ENCODE data around the gene RPN2. TPM values are rescaled to one million over a fixed set of nuclear protein-coding genes. Genes with fewer than 3 reads are reported as not detected.

The RPN2 gene
- total RNA-seq, 1 donor from 2014 or later, result 185 TPM

DNA sequence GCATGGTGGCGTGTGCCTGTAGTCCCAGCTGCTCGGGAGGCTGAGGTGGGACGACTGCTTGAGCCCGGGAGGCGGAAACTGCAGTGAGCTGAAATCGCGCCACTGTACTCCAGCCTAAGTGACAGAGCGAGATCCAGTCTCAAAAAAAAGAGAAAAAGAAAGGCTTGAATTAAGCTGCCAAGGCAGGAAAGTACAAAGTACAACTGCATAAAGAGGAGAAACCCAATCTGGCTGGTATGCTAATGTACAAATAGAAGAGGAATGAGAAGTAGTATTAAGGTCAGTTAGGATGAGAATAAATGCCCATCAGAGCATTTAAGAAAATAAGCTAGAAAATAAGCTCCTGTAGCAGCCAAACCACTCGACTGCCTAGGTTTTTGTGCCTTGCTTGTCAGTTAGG, 23.1 kb upstream of the RPN2 start:
- intact Hi-C loops (cut with DNase I), result no loop called here
- ATAC-seq (no peak), DNase-seq (no peak)
- Histone ChIP-seq H3K36me3 (no peaks in the 10 kb centered on the region), H3K9me3 (no peaks in the 10 kb centered on the region), H3K4me3 (no peak overlapping the region), H3K27ac (no peak overlapping the region), H3K27me3 (no peaks in the 10 kb centered on the region), H3K4me1 (no peaks in the 10 kb centered on the region)
- no peak for TF ChIP-seq CTCF (IDR thresholded peaks at IDR 0.05)

DNA sequence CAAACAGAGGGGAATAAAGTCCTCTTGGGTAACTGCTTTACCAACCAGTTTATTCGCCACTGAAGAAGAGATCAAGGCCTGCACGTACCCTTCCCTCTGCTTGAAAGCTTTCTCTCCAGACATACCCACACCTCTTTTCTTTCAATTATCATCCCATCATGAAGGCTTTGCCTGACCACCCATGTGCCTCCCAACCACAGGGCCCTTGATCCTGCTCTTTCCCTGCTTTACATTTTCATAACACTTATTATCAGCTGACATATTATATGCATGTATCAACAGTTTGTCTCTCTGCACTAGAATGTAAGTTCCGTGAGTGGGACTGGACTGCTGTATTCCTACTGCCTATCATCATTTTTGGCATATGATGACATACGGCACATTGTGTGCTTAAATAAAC, 20.9 kb upstream of the RPN2 start:
- intact Hi-C loops (cut with DNase I), result no loop called here
- no peak for TF ChIP-seq CTCF (IDR thresholded peaks at IDR 0.05)
- Histone ChIP-seq H3K4me3 (no peak overlapping the region), H3K36me3 (no peaks in the 10 kb centered on the region), H3K9me3 (no peaks in the 10 kb centered on the region), H3K4me1 (no peaks in the 10 kb centered on the region), H3K27ac (no peak overlapping the region), H3K27me3 (no peaks in the 10 kb centered on the region)
- DNase-seq, result no peak
- ATAC-seq, result no peak

DNA sequence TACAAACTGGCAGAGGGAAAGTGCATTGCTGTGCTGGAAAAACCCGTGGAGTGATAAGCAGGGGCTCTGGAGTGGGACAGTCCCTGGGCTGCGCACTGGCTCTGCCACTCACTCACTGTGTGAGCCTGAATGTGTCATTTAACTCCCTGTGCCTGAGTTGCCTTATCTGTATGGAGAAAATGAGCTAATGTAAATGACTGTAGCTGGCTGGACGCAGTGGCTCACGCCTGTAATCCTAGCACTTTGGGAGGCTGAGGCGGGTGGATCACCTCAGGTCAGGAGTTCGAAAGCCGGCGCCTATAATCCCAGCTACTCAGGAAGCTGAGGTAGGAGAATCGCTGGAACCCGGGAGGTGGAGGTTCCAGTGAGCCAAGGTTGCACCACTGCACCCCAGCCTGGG, 18.4 kb upstream of the RPN2 start:
- Histone ChIP-seq H3K9me3 (no peaks in the 10 kb centered on the region), H3K36me3 (no peaks in the 10 kb centered on the region), H3K4me1 (no peaks in the 10 kb centered on the region), H3K27me3 (no peaks in the 10 kb centered on the region), H3K27ac (no peak overlapping the region), H3K4me3 (no peak overlapping the region)
- ATAC-seq, result no peak
- TF ChIP-seq CTCF (IDR thresholded peaks at IDR 0.05), result no peak
- intact Hi-C loops (cut with DNase I), result no loop called here
- no peak for DNase-seq

GRCh38 chr20:37161830-37162549, 17.1 kb upstream of the RPN2 start:
- Histone ChIP-seq H3K4me3 (no peak overlapping the region), H3K4me1 (no peaks in the 10 kb centered on the region), H3K9me3 (no peaks in the 10 kb centered on the region), H3K27ac (no peak overlapping the region), H3K36me3 (no peaks in the 10 kb centered on the region), H3K27me3 (no peaks in the 10 kb centered on the region)
- TF ChIP-seq CTCF (IDR thresholded peaks at IDR 0.05), result no peak
- no peak for DNase-seq
- no peak for ATAC-seq
- intact Hi-C loops (cut with DNase I), result no loop called here

DNA sequence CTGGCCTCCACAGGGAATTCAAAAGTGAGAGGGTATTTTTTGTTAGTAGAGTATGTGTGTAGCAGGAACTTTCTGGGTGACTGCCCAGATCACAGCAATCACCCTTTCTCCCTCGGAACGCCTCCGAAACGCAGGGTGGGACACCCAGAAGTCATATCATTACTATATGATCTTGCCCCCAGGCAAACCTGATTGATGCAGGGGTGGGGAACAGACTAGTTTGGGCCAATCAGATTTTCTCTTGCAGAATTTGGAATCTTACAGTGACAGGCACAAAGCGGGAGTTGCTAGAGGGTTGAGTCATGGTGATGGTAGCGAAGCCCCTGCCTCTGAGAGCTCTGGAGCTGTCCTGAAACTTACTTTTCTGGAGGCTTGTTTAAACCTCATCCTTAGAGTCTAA, 16.5 kb upstream of the RPN2 start:
- ATAC-seq (no peak), DNase-seq (no peak)
- Histone ChIP-seq H3K4me3 (no peak overlapping the region), H3K27ac (no peak overlapping the region), H3K27me3 (no peaks in the 10 kb centered on the region), H3K4me1 (no peaks in the 10 kb centered on the region), H3K9me3 (no peaks in the 10 kb centered on the region), H3K36me3 (no peaks in the 10 kb centered on the region)
- TF ChIP-seq CTCF (IDR thresholded peaks at IDR 0.05), result no peak
- intact Hi-C loops (cut with DNase I), result no loop called here
